ENCODE results near the gene TSTD1.

TSTD1 gene

GRCh38 chr1:161038523-161039153 lies at the start of gene TSTD1:
Gene TSTD1, minus strand, starts transcription at chr1:161038964. Its CDS starts 75 bp downstream, at chr1:161038889.
- DNase-seq = peak; percentile 73 to 79

GRCh38 chr1:161086457-161086856 lies 47.7 kb upstream of the TSTD1 start:
- no peak for DNase-seq

GRCh38 chr1:161085165-161085564 lies 46.4 kb upstream of the TSTD1 start:
- no peak for DNase-seq

GRCh38 chr1:161084597-161084988 lies 45.8 kb upstream of the TSTD1 start:
- no peak for DNase-seq

- no peak for DNase-seq
These were observed 45.2 kb upstream of the TSTD1 start for GRCh38 chr1:161083748-161084596.

GRCh38 chr1:161082996-161083747 lies 44.4 kb upstream of the TSTD1 start:
- no peak for DNase-seq

GRCh38 chr1:161082483-161082882 lies 43.7 kb upstream of the TSTD1 start:
- DNase-seq = no peak

- DNase-seq = no peak
These were observed 42.8 kb upstream of the TSTD1 start for GRCh38 chr1:161081519-161081918.

GRCh38 chr1:161080441-161081405 lies 42.0 kb upstream of the TSTD1 start:
- DNase-seq = no peak

- no peak for DNase-seq
These were observed 40.8 kb upstream of the TSTD1 start for GRCh38 chr1:161079436-161080110.

- DNase-seq = no peak
These were observed 38.7 kb upstream of the TSTD1 start for GRCh38 chr1:161077426-161077825.

GRCh38 chr1:161076410-161076809 lies 37.6 kb upstream of the TSTD1 start:
- no peak for DNase-seq

GRCh38 chr1:161074676-161075368 lies 36.1 kb upstream of the TSTD1 start:
- no peak for DNase-seq

- DNase-seq = no peak
These were observed 34.8 kb upstream of the TSTD1 start for GRCh38 chr1:161073474-161074121.

GRCh38 chr1:161072751-161073449 lies 34.1 kb upstream of the TSTD1 start:
- DNase-seq = no peak

GRCh38 chr1:161071886-161072371 lies 33.2 kb upstream of the TSTD1 start:
- peak; percentile 41 to 70 for DNase-seq

GRCh38 chr1:161070761-161071160 lies 32.0 kb upstream of the TSTD1 start:
- DNase-seq = no peak

- peak; percentile 93 to 94 for DNase-seq
These were observed 31.0 kb upstream of the TSTD1 start, which contains the start of gene ARHGAP30 for GRCh38 chr1:161069731-161070270. Gene ARHGAP30, minus strand, starts transcription at chr1:161069891. Its CDS starts 267 bp downstream, at chr1:161069624.

GRCh38 chr1:161069241-161069640 lies 30.5 kb upstream of the TSTD1 start:
- no peak for DNase-seq

Measured in Kasumi-1 (cell line).